Esophagus squamous epithelium (tissue), 5 donors: ENCODE data around the gene CCND1. TPM values are rescaled to one million over a fixed set of nuclear protein-coding genes. Genes with fewer than 3 reads are reported as not detected.
A peak's percentile ranks its signal among the peaks of the same experiment; 100 is the strongest.

ENCODE experiments used
- DNase-seq: peaks from one replicate; lab custom pipeline; 2025; lab: John Stamatoyannopoulos, UW
- H3K27ac ChIP-seq, 4 donors: fragments of 200-600 bp; sonication (generic); one replicate each; pipeline ENCODE4 v1.5.1; 2016 to 2019; ENCODE audit warnings: mild to moderate bottlenecking in 1 of 4
- H3K27me3 ChIP-seq, 4 donors: fragments of 200-600 bp; sonication (generic); 1 replicate in 3 of 4; 2 replicates in 1 of 4; pipeline versions ENCODE4 v1.5.1 to v1.6.0; 2017 to 2021; ENCODE audit warnings: antibody characterized with exemption in 1 of 4
- H3K36me3 ChIP-seq, 3 donors: fragments of 200-600 bp; sonication (generic); one replicate each; pipeline ENCODE4 v1.5.1; 2016 to 2019
- H3K4me1 ChIP-seq, 3 donors: fragments of 200-600 bp; sonication (generic); one replicate each; pipeline ENCODE4 v1.5.1; 2017 to 2019
- H3K4me3 ChIP-seq, 4 donors: fragments of 200-600 bp; sonication (generic); 1 replicate in 3 of 4; 2 replicates in 1 of 4; pipeline ENCODE4 v1.5.1; 2016 to 2019; ENCODE audit warnings: mild to moderate bottlenecking in 2 of 4, moderate library complexity in 1 of 4
- H3K9me3 ChIP-seq, 3 donors: fragments of 200-600 bp; sonication (generic); one replicate each; pipeline ENCODE4 v1.5.1; 2016 to 2019
- CTCF ChIP-seq, 6 experiments: fragments of 450-650 bp in 4 of 6; fragments of 200-600 bp in 2 of 6; sonication (generic) in 2 of 6; IDR thresholded peaks; one replicate each; pipeline ENCODE4 v1.5.1; 2016 to 2019; ENCODE audit warnings: antibody characterized with exemption in 6 of 6, mild to moderate bottlenecking in 4 of 6, moderate library complexity in 4 of 6
- POLR2A ChIP-seq, 4 donors: fragments of 450-650 bp; IDR thresholded peaks; one replicate each; pipeline ENCODE4 v1.6.1; 2017; ENCODE audit warnings: antibody characterized with exemption in 4 of 4, mild to moderate bottlenecking in 4 of 4, moderate library complexity in 3 of 4
- WGBS, 2 donors: methylation state at CpG; one replicate each; pipeline ENCODE4 v1.1.5; 2018; 5-methylcytosine and 5-hydroxymethylcytosine counted together
- intact Hi-C: fragments of 100-400 bp; cut with DNase I; formaldehyde crosslinking; loops from one replicate; pipeline ENCODE4 v1.15.0; 2022
- total RNA-seq, 4 donors: library from RNA; depleted of rRNA; stranded (reverse); fragments of >200 nt; gene quantifications; one replicate each; pipeline ENCODE4 v1.1.0, GENCODE V29; 2016
- donor health status: DM: yes; HTN: yes; CAD: no.

The CCND1 gene
- total RNA-seq, 4 donors from 2014 or later = 64.1 to 216 (median 145) TPM

- H3K9me3 ChIP-seq = no peaks in the 10 kb centered on the region
- TF ChIP-seq POLR2A (IDR thresholded peaks at IDR 0.05) = no peak
- DNase-seq = no peak
- 78 to 83% methylated on average over 18 to 20 of the region's 30 CpGs for WGBS, 2 donors
- H3K36me3 ChIP-seq = peaks cover 5 to 75% (median 14%) of the 10 kb centered on the region in 3 donors
- H3K4me1 ChIP-seq = peaks cover 16 to 72% (median 27%) of the 10 kb centered on the region in 3 donors
- intact Hi-C loops = no loop called here
- H3K27me3 ChIP-seq = peaks cover 0 to 11% (median 0%) of the 10 kb centered on the region in 4 donors
- H3K27ac ChIP-seq = peak overlapping the region in 1 of 4 donors; percentile 4
- no peak overlapping the region for H3K4me3 ChIP-seq
These were observed 5.0 kb downstream of the CCND1 start for GRCh38 chr11:69645801-69646492.

- 88% methylated on average over 8 of the region's 32 CpGs; no CpG with 5 or more reads in 1 of the 2 donors for WGBS, 2 donors
- H3K4me3 ChIP-seq = no peak overlapping the region
- DNase-seq = no peak
- peak overlapping the region in 1 of 4 donors; percentile 4 for H3K27ac ChIP-seq
- H3K27me3 ChIP-seq = peaks cover 0 to 3% (median 0%) of the 10 kb centered on the region in 4 donors
- TF ChIP-seq POLR2A (IDR thresholded peaks at IDR 0.05) (no peak), CTCF (IDR thresholded peaks at IDR 0.05) (no peak)
- intact Hi-C loops = no loop called here
- H3K36me3 ChIP-seq = peaks cover 5 to 83% (median 16%) of the 10 kb centered on the region in 3 donors
- H3K9me3 ChIP-seq = no peaks in the 10 kb centered on the region
- H3K4me1 ChIP-seq = peaks cover 16 to 64% (median 21%) of the 10 kb centered on the region in 3 donors
These were observed 5.8 kb downstream of the CCND1 start for GRCh38 chr11:69646493-69647389.

- 81 to 90% methylated on average over 8 to 9 of the region's 11 CpGs for WGBS, 2 donors
- intact Hi-C loops = no loop called here
- H3K4me1 ChIP-seq = peaks cover 16 to 59% (median 21%) of the 10 kb centered on the region in 3 donors
- TF ChIP-seq CTCF (IDR thresholded peaks at IDR 0.05) (no peak), POLR2A (IDR thresholded peaks at IDR 0.05) (no peak)
- DNase-seq = no peak
- H3K27me3 ChIP-seq = no peaks in the 10 kb centered on the region
- H3K9me3 ChIP-seq = no peaks in the 10 kb centered on the region
- H3K27ac ChIP-seq = no peak overlapping the region
- no peak overlapping the region for H3K4me3 ChIP-seq
- peaks cover 5 to 89% (median 22%) of the 10 kb centered on the region in 3 donors for H3K36me3 ChIP-seq
These were observed 6.4 kb downstream of the CCND1 start for GRCh38 chr11:69647390-69647748.

GRCh38 chr11:69647761-69648497 is 7.0 kb downstream of the CCND1 start:
- H3K36me3 ChIP-seq = peaks cover 5 to 95% (median 22%) of the 10 kb centered on the region in 3 donors
- H3K4me3 ChIP-seq = no peak overlapping the region
- WGBS, 2 donors = 79 to 88% methylated on average over 14 to 21 of the region's 28 CpGs
- TF ChIP-seq POLR2A (IDR thresholded peaks at IDR 0.05) (no peak), CTCF (IDR thresholded peaks at IDR 0.05) (no peak)
- no peak for DNase-seq
- no peaks in the 10 kb centered on the region for H3K27me3 ChIP-seq
- intact Hi-C loops = no loop called here
- no peaks in the 10 kb centered on the region for H3K9me3 ChIP-seq
- peaks cover 16 to 55% (median 18%) of the 10 kb centered on the region in 3 donors for H3K4me1 ChIP-seq
- H3K27ac ChIP-seq = no peak overlapping the region
